ENCODE data around the gene ZMYM3. TPM values are rescaled to one million over a fixed set of nuclear protein-coding genes. Genes with fewer than 3 reads are reported as not detected.

Gene ZMYM3
- total RNA-seq (2022; extraction: Qiagen RNA extraction) = 10.5 to 14.2 TPM (median 12.9 TPM) in 5 replicates

GRCh38 chrX:71254092-71254963 is at the start of gene ZMYM3:
TSS of gene ZMYM3 (minus strand) at chrX:71254140. CDS start at chrX:71253255, 885 bp downstream.

GRCh38 chrX:71301195-71301924 is 47.4 kb upstream of the ZMYM3 start, which contains the start of gene ITGB1BP2:
TSS of gene ITGB1BP2 (plus strand) at chrX:71301750. CDS start at chrX:71301807, 57 bp downstream.

GRCh38 chrX:71283403-71284143 is 29.6 kb upstream of the ZMYM3 start, which contains the start of gene NONO:
TSS of gene NONO (plus strand) at chrX:71283635. CDS start at chrX:71290638, 7,003 bp downstream.

GRCh38 chrX:71222929-71223328 is 31.0 kb downstream of the ZMYM3 start, which contains the start of gene GJB1:
TSS of gene GJB1 (plus strand) at chrX:71223224. CDS start at chrX:71223708, 484 bp downstream.

Other genes starting within 250 kb of the ZMYM3 start
- gene SNX12, start 185.8 kb downstream of the ZMYM3 start, total RNA-seq (2022; extraction: Qiagen RNA extraction) = 69.4 to 74.2 TPM (median 71.1 TPM) in 5 replicates
- 1.2 to 1.8 TPM (median 1.8 TPM) in 5 replicates for gene FOXO4, start 158.3 kb downstream of the ZMYM3 start, total RNA-seq (2022; extraction: Qiagen RNA extraction)
- gene CXorf65, start 147.4 kb downstream of the ZMYM3 start, total RNA-seq (2022; extraction: Qiagen RNA extraction) = not detected in 5 replicates
- gene IL2RG, start 142.6 kb downstream of the ZMYM3 start, total RNA-seq (2022; extraction: Qiagen RNA extraction) = 0.11 to 0.39 TPM (median 0.24 TPM) in 5 replicates
- 9.2 to 12.2 TPM (median 10.2 TPM) in 5 replicates for gene MED12, start 135.5 kb downstream of the ZMYM3 start, total RNA-seq (2022; extraction: Qiagen RNA extraction)
- gene NLGN3, start 109.3 kb downstream of the ZMYM3 start, total RNA-seq (2022; extraction: Qiagen RNA extraction) = 0.84 to 1.1 TPM (median 1.0 TPM) in 5 replicates
- gene GJB1, start 30.9 kb downstream of the ZMYM3 start, total RNA-seq (2022; extraction: Qiagen RNA extraction) = 0.07 to 0.09 TPM in 2 of 5 replicates, not detected in the others
- gene NONO, start 29.5 kb upstream of the ZMYM3 start, total RNA-seq (2022; extraction: Qiagen RNA extraction) = 332 to 369 TPM (median 340 TPM) in 5 replicates
- 0.29 to 0.78 TPM (median 0.64 TPM) in 5 replicates for gene ITGB1BP2, start 47.6 kb upstream of the ZMYM3 start, total RNA-seq (2022; extraction: Qiagen RNA extraction)
- 12.5 to 19.4 TPM (median 15.4 TPM) in 5 replicates for gene TAF1, start 112.2 kb upstream of the ZMYM3 start, total RNA-seq (2022; extraction: Qiagen RNA extraction)